ENCODE measurements around the gene PDCD2L.

DNA sequence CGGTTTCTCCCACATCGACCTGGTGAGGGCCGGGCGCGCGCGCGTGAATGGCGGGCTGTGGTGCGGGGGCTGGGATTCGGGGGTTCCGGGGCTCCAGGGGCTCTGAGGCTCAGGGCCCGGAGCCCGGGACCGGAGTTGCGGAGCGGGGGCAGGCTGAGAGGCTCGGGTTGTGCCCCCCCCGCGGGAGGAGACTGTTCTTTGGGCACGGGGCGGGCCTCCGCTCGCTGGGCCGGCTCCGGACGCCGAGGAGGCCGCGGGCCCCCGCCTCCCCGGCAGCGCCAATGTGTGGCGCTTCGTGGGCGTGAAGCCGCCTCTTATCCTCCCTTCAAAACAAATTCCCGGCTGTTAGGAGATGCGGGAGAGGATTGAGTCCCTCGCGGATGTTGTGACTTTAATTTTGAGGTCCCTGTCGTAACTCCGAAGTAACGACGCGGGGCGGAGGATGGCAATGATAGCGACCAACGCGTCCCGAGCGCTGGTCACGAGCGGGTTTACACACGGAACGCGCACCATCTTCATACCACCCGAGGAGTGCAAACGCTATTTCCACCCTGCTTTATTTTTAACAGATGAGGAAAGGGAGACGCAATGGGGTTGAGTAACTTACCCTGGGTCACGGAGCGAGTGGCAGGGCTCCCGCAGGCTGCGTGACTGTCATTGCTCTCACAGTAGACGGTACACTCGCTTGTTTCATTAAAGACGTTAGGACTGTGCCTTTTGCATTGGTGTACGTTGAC, 24.5 kb downstream of the PDCD2L start:
- TF ChIP-seq POLR2A (IDR thresholded peaks at IDR 0.05; ENCODE audit: low read length) = no peak
- no peak for TF ChIP-seq GATA1 (IDR thresholded peaks at IDR 0.05; ENCODE audit: low read depth, low read length)

Data from erythroblast (primary cell).